GM23248 (cell line): ENCODE measurements around the gene FLT1.

Experiments used
- EZH2 ChIP-seq: fragments of 200-600 bp; sonication (generic); IDR thresholded peaks from 2 replicates; pipeline ENCODE4 v1.6.1; 2018; ENCODE audit warnings: antibody characterized with exemption, mild to moderate bottlenecking; ENCODE audit not compliant: insufficient read depth, poor library complexity, severe bottlenecking
- EZH2phosphoT487 ChIP-seq: fragments of 200-600 bp; sonication (generic); IDR thresholded peaks from 2 replicates; pipeline ENCODE4 v1.6.1; 2018; ENCODE audit warnings: antibody characterized with exemption, moderate library complexity, mild to moderate bottlenecking, low read depth; ENCODE audit not compliant: insufficient read depth

GRCh38 chr13:28306325-28306724, 188.6 kb downstream of the FLT1 start:
- no peak for TF ChIP-seq EZH2phosphoT487
- no peak for TF ChIP-seq EZH2
